GM12878 (cell line): ENCODE results near the gene KAT2A. TPM values are rescaled to one million over a fixed set of nuclear protein-coding genes. Genes with fewer than 3 reads are reported as not detected.

ENCODE experiments used
- ATAC-seq: fragments of 200-7000 bp; cut with Tn5 transposase; 3 replicates; pipeline ENCODE4 v1.9.1; 2020; ENCODE audit warnings: mild to moderate bottlenecking, moderate library complexity
- BruUV-seq: library from RNA; stranded (reverse); fragments of 400-500 nt; replicated peaks from 2 replicates; lab custom pipeline; 2021; lab: Mats Ljungman, UMichigan
- CTCF ChIA-PET: fragments of 300-600 bp; sonication (Branson Sonifier 250); formaldehyde crosslinking; extraction: SDS; loops from one replicate; lab custom pipeline; 2021; ENCODE audit warnings: inconsistent platforms; lab: Yijun Ruan, JAX
- POLR2A ChIA-PET: fragments of 350-600 bp; formaldehyde crosslinking; extraction: SDS; loops from one replicate; lab custom pipeline; 2021; ENCODE audit warnings: inconsistent platforms; lab: Charles Lee
- RAD21 ChIA-PET: fragments of 300-600 bp; sonication (Branson Sonifier 250); formaldehyde crosslinking; loops from one replicate; lab custom pipeline; 2023; ENCODE audit warnings: antibody characterized with exemption; ENCODE audit not compliant: unreplicated experiment; lab: Charles Lee
- SMC1A ChIA-PET: fragments of 300-600 bp; sonication (Branson Sonifier 250); formaldehyde crosslinking; loops from one replicate; lab custom pipeline; 2023; ENCODE audit not compliant: unreplicated experiment, uncharacterized antibody; lab: Charles Lee
- DNase-seq: peaks from one replicate; pipeline ENCODE4 v3.0.0-alpha.2; 2011; ENCODE audit warnings: low read depth, low spot score
- FAIRE-seq: peaks from 3 replicates; lab custom pipeline; 2011; peaks lifted over from hg19 to GRCh38; lab: Jason Lieb, UNC
- H2AFZ ChIP-seq: 2 replicates; pipeline ENCODE4 v1.6.0; 2011; ENCODE audit warnings: low read depth, low read length, control low read depth; ENCODE audit not compliant: control insufficient read depth
- H3K27ac ChIP-seq: 2 replicates; pipeline ENCODE4 v1.5.1; 2011; ENCODE audit warnings: control low read depth; ENCODE audit not compliant: control insufficient read depth, insufficient read depth
- H3K27me3 ChIP-seq, 2 experiments: replicated peaks in 1 of 2; 2 replicates each; pipeline versions ENCODE4 v1.6.0 to v1.6.1; 2011; ENCODE audit warnings: low read length in 1 of 2; ENCODE audit not compliant: control insufficient read depth in 2 of 2, insufficient read depth in 2 of 2
- H3K36me3 ChIP-seq, 2 experiments: 2 replicates each; pipeline ENCODE4 v1.5.1; 2011; ENCODE audit warnings: low read length in 1 of 2; ENCODE audit not compliant: control insufficient read depth in 2 of 2, insufficient read depth in 2 of 2
- H3K4me1 ChIP-seq: 2 replicates; pipeline ENCODE4 v1.6.1; 2011; ENCODE audit warnings: mild to moderate bottlenecking, low read length, moderate library complexity, mixed read lengths; ENCODE audit not compliant: control insufficient read depth, insufficient read depth
- H3K4me2 ChIP-seq: 2 replicates; pipeline ENCODE4 v1.6.0; 2011; ENCODE audit warnings: control low read depth; ENCODE audit not compliant: control insufficient read depth, insufficient read depth
- H3K4me3 ChIP-seq: fragments of 200-600 bp; sonication (generic); 2 replicates; pipeline ENCODE4 v1.5.1; 2016
- H3K79me2 ChIP-seq: 2 replicates; pipeline ENCODE4 v1.6.0; 2011; ENCODE audit warnings: low read length; ENCODE audit not compliant: control insufficient read depth, insufficient read depth
- H3K9ac ChIP-seq: 2 replicates; pipeline ENCODE4 v1.8.0; 2011; ENCODE audit warnings: low read length, control low read depth, mixed read lengths; ENCODE audit not compliant: control insufficient read depth, insufficient read depth
- H3K9me3 ChIP-seq: replicated peaks from 3 replicates; pipeline ENCODE4 v1.5.1; 2011; ENCODE audit warnings: mild to moderate bottlenecking, low read length; ENCODE audit not compliant: control insufficient read depth, insufficient read depth
- H4K20me1 ChIP-seq: 2 replicates; pipeline ENCODE4 v1.6.0; 2011; ENCODE audit not compliant: control insufficient read depth, insufficient read depth
- FOXM1 ChIP-seq: IDR thresholded peaks from 2 replicates; pipeline ENCODE4 v1.6.1; 2012; ENCODE audit warnings: low read depth, mild to moderate bottlenecking, inconsistent platforms, low read length, moderate library complexity
- GABPA ChIP-seq: IDR thresholded peaks from 2 replicates; pipeline ENCODE4 v1.6.1; 2014; ENCODE audit warnings: antibody characterized with exemption, low read depth, mild to moderate bottlenecking, inconsistent platforms
- HDAC6 ChIP-seq: fragments of 200-600 bp; sonication (generic); IDR thresholded peaks from one replicate; pipeline ENCODE4 v1.8.0; 2017; ENCODE audit warnings: antibody characterized with exemption; ENCODE audit not compliant: unreplicated experiment
- LARP7 ChIP-seq: fragments of 450-650 bp; IDR thresholded peaks from 2 replicates; pipeline ENCODE4 v1.6.1; 2017; ENCODE audit warnings: mild to moderate bottlenecking
- POLR2A ChIP-seq: IDR thresholded peaks from 2 replicates; pipeline ENCODE4 v1.6.1; 2011; ENCODE audit warnings: low read depth, mild to moderate bottlenecking, low read length
- RBBP5 ChIP-seq: fragments of 200-600 bp; sonication (generic); conservative IDR thresholded peaks from 2 replicates; pipeline ENCODE4 v1.6.1; 2016
- WGBS: methylation state at CpG from one replicate; pipeline ENCODE4 v1.1.6; 2016; ENCODE audit warnings: low lambda C conversion rate; ENCODE audit not compliant: insufficient replicate concordance, insufficient coverage; ENCODE audit errors: missing lambda C conversion rate; 5-methylcytosine and 5-hydroxymethylcytosine counted together
- in situ Hi-C: fragments of 300-500 bp; cut with MboI; formaldehyde crosslinking; loops from 9 replicates; pipeline ENCODE4 v1.14.3; 2018; ENCODE audit warnings: mixed read lengths
- intact Hi-C: fragments of 100-400 bp; cut with micrococcal nuclease; formaldehyde crosslinking; loops from one replicate; pipeline ENCODE4 v1.14.2; 2022; ENCODE audit not compliant: unreplicated experiment
- polyA plus RNA-seq, 11 experiments: library from polyadenylated mRNA; depleted of rRNA in 4 of 11; unstranded in 6 of 11; stranded (reverse) in 5 of 11; fragments of >200 nt; fragmentation: Nextera tagmentation in 4 of 11; fragmentation: Illumina TruSeq in 1 of 11; extraction: Ambion mirVana in 4 of 11; extraction: Trizol in 1 of 11; gene quantifications; 1 replicate in 1 of 11; 2 replicates in 10 of 11; pipeline versions ENCODE4 v1.2.1 to v1.2.3, GENCODE V29; 2011 to 2016; ENCODE audit warnings: inconsistent platforms in 2 of 11, missing spikeins in 2 of 11, low read depth in 1 of 11
- total RNA-seq, 4 experiments: library from RNA; depleted of rRNA in 3 of 4; stranded (reverse); fragments of >200 nt in 3 of 4; fragmentation: Illumina TruSeq in 1 of 4; extraction: Trizol in 1 of 4; gene quantifications; 2 replicates each; pipeline versions ENCODE4 v1.2.1 to v1.2.3, GENCODE V29; 2013 to 2021

KAT2A gene
- total and polyA plus RNA-seq, 10 of the 15 experiments (the other 5 are each of a cell fraction or from before 2014, with no cell fraction given), result 0.85 to 47.5 (median 14.6) TPM

DNA sequence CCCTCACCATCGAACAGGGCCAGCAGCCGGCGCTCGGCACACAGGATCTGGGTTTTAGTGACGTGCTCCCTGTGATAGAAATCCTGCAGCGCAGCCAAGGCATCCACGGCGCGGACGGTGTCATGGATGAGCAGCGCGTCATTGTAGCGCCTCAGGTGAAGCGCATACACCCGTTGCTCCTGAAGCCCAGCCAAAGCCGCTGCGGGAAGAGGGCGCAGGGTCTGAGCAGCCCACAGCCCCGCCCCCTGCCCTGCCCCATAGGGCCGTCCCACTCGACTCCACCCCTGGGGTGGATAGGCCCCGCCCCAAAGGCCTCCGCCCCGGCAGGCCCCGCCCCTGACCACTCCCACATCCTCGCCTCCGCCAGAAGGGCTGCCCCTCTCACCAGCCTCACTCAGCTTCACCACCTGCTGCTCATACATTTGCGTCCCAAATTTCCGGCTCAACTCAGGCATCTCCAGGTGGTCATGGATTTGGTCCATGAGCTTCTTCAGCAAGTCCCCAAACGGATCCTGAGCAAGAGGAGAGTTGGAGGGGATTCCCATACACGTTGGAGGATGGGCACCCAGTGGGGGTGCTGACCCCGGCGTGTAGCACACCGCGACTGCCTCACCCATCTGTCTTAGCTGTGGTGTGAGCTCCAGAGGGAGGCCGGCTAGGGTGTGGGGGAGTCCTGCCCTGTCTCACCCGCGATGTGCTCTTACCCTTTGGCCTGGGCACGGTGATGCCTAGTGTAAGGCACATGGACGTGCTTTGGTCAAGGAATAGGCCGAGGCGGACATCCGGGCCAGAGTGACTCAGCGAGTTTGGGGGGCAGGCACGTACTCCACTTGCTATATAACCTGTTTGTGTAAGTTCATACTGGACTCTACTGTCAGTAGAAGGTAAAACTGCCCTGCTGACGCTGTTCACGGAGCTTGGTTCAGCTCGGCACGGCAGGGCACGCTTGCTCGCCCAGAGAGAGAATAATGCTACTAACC, 13.3 kb downstream of the KAT2A start:
- no peaks in the 10 kb centered on the region for H3K27me3 ChIP-seq
- peaks cover 13% of the 10 kb centered on the region for H3K79me2 ChIP-seq
- ChIA-PET CTCF (interaction anchor here (0.6 to 7.5 kb wide), 14 partner anchors 8 to 149 kb away, joined by 3 to 61 read pairs (median 4); partner anchors contain the start of genes KCNH4, NKIRAS2 and ZNF385C), SMC1A (interaction anchor here (0.6 kb wide), 1 partner anchor 362 kb away, joined by 3 read pairs; no protein-coding TSS in a partner anchor), RAD21 (interaction anchor here (0.5 to 1.2 kb wide), 4 partner anchors 13 to 498 kb away, joined by 3 to 6 read pairs (median 3); partner anchors contain the start of gene KAT2A), POLR2A (interaction anchor here (0.6 to 1.4 kb wide), 8 partner anchors 10 to 148 kb away, joined by 3 to 5 read pairs (median 3); partner anchors contain the start of genes KAT2A, NKIRAS2 and ZNF385C)
- intact Hi-C loops (no loop called here), in situ Hi-C loops (no loop called here)
- no peak overlapping the region for H3K4me3 ChIP-seq
- H3K36me3 ChIP-seq, result peaks cover 0 to 2% of the 10 kb centered on the region in 2 experiments; a peak in 1 of 4 replicates
- H3K4me2 ChIP-seq, result peak overlapping the region; percentile 28; the same call in 1 of the 2 replicates
- peaks cover 13% of the 10 kb centered on the region for H3K4me1 ChIP-seq
- H4K20me1 ChIP-seq, result no peaks in the 10 kb centered on the region
- no TSS peak for BruUV-seq
- no peak overlapping the region for H2AFZ ChIP-seq
- H3K9me3 ChIP-seq, result no peaks in the 10 kb centered on the region
- TF ChIP-seq POLR2A (peak; percentile 43; the same call in 1 of the 2 replicates), LARP7 (0 out of 2 replicates have a peak, but pooled peaks have one; percentile 31), HDAC6 (no peak), FOXM1 (no peak), GABPA (no peak), RBBP5 (no peak)
- TF ChIP-seq, all 136 proteins: peak for 2
- FAIRE-seq (peak; percentile 23), ATAC-seq (peak; percentile 89), DNase-seq (no peak)
- WGBS, result 50% methylated on average over 42 of the region's 51 CpGs
- Histone ChIP-seq H3K9ac (no peak overlapping the region), H3K27ac (no peak overlapping the region)
